GM23338 (cell line): Measurements from ENCODE around the gene GCN1. TPM values are rescaled to one million over a fixed set of nuclear protein-coding genes. Genes with fewer than 3 reads are reported as not detected.

Source experiments
- CTCF ChIP-seq, 2 experiments: fragments of 200-600 bp in 1 of 2; sonication (generic) in 1 of 2; conservative IDR thresholded peaks; 2 replicates each; pipeline versions ENCODE4 v1.5.1 to v1.6.1; 2016 to 2017; ENCODE audit warnings: antibody characterized with exemption in 2 of 2, low read depth in 2 of 2, mild to moderate bottlenecking in 2 of 2, moderate library complexity in 1 of 2
- ETS1 ChIP-seq: IDR thresholded peaks from 2 replicates; pipeline ENCODE4 v1.6.1; 2016; ENCODE audit warnings: antibody characterized with exemption
- JUNB ChIP-seq: IDR thresholded peaks from one replicate; pipeline ENCODE4 v1.6.1; 2016; ENCODE audit warnings: antibody characterized with exemption; ENCODE audit not compliant: unreplicated experiment
- ZNF114 ChIP-seq: fragments of 250-450 bp; sonication (Bioruptor Pico); IDR thresholded peaks from 2 replicates; pipeline ENCODE4 v1.5.0; 2020; ENCODE audit warnings: mild to moderate bottlenecking, moderate library complexity
- ZNF331 ChIP-seq: fragments of 250-450 bp; sonication (Bioruptor Pico); IDR thresholded peaks from 2 replicates; pipeline ENCODE4 v1.5.0; 2020; ENCODE audit warnings: low read depth, mild to moderate bottlenecking, moderate library complexity
- ZNF462 ChIP-seq: fragments of 250-450 bp; sonication (Bioruptor Pico); IDR thresholded peaks from 2 replicates; pipeline ENCODE4 v1.5.0; 2020; ENCODE audit warnings: mild to moderate bottlenecking, moderate library complexity
- polyA plus RNA-seq: library from polyadenylated mRNA; unstranded; fragments of >200 nt; fragmentation: Nextera tagmentation; extraction: Ambion mirVana; gene quantifications from 2 replicates; pipeline ENCODE4 v1.2.1, GENCODE V29; 2016
- total RNA-seq: library from RNA; depleted of rRNA; stranded (reverse); fragments of >200 nt; shearing (Covaris generic); gene quantifications from 2 replicates; pipeline ENCODE4 v1.2.3, GENCODE V29; 2014

Gene GCN1
- total and polyA plus RNA-seq, 2 experiments from 2014 or later = 18.0 to 177 TPM

DNA sequence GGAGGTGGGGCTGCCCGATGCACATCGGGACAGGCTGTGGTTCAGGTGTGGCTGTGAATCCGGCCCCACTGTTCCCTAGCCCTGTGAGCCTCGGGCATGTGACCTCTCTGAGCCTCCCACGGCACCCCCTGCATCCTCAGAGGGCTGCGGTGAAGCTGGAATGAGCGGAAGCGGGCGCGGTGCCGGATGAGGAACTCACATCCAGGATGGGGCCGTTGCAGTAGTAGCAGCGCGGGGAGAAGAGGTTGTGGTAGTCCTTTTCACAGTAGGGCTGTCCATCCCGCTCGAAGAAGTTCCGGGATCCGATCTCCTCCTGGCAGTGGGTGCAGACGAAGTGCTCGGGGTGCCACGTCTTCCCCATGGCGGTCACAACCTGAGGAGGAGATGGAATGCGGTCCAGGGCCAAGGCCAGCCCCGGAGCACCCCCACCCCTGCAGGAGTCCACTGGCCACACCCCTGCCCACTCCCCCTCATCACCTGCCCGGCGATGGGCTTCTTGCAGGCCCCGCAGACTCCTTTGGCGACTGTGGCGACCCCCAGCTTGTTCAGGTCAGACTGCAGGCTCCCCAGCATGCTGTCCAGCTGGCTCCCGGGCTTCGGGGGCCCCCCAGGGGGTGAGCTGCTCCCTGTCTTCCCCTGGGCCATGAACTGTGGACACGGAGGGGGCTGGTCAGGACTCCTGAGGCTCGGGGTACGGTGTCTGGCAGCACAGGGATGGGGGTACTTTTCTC is 20.3 kb upstream of the GCN1 start (continued):
- TF ChIP-seq ZNF462 (CRISPR knock-in tag) (no peak), ZNF114 (no peak), JUNB (no peak), ZNF331 (CRISPR knock-in tag) (no peak), ETS1 (no peak), CTCF (conservative IDR thresholded peaks at IDR 0.05; ENCODE audit: low read depth in 2 of 2) (no peak)
